ENCODE data around the gene SUV39H1.

Gene SUV39H1

DNA sequence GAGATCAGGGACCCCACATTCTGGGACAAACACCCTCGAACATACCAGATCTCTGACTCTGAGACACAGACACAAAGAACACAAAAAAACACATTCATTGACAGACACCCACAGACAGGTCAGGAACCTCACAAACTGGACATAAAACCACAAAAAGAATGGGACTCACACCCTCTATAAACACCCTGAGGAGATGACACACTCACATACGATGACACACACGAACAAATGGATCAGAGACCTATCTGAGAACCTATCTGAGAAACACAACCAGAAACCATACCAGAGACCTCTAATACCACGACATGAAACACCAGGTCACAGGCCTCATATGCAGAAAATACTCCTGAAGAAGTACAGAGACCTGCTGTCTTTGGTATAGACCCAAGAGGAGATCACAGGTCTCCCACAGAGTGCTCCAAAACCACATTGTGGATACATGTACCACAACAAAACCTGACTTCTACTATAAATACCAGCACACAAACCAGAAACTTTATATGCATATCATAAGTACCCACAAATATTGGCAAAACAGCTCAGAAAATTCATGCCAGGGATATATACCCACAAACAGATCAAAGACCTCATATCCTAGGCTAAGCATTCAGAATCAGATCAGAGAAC lies 19.5 kb downstream of the SUV39H1 start:
- H3K4me3 ChIP-seq (ENCODE audit: low read depth, low read length): no peak overlapping the region
- TF ChIP-seq, protein P1, sequence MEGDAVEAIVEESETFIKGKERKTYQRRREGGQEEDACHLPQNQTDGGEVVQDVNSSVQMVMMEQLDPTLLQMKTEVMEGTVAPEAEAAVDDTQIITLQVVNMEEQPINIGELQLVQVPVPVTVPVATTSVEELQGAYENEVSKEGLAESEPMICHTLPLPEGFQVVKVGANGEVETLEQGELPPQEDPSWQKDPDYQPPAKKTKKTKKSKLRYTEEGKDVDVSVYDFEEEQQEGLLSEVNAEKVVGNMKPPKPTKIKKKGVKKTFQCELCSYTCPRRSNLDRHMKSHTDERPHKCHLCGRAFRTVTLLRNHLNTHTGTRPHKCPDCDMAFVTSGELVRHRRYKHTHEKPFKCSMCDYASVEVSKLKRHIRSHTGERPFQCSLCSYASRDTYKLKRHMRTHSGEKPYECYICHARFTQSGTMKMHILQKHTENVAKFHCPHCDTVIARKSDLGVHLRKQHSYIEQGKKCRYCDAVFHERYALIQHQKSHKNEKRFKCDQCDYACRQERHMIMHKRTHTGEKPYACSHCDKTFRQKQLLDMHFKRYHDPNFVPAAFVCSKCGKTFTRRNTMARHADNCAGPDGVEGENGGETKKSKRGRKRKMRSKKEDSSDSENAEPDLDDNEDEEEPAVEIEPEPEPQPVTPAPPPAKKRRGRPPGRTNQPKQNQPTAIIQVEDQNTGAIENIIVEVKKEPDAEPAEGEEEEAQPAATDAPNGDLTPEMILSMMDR (IDR thresholded peaks at IDR 0.05; ENCODE audit: insufficient read depth, low read depth, low read length, missing control alignments): no peak
- DNase-seq (ENCODE audit: low read depth): peak; percentile 4

DNA sequence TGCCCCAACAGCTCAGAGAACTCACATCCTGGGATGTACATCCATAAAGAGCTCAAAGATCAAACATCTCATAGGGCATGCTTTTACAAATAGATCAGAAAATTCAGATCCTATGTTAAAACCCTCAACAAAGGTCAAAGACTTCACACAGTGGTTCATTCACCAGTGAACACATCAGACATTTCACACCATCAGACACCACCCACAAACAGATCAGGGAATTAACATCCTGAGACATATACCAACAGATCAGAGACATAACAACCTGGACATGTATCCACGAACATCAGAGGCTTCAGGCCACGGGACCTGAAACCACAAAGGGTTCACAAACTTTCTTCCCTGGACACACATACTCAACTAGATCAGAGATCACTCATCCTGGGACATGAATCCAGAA lies 23.4 kb downstream of the SUV39H1 start:
- no peak overlapping the region for H3K4me3 ChIP-seq (ENCODE audit: low read depth, low read length)
- no peak for DNase-seq (ENCODE audit: low read depth)
- TF ChIP-seq, protein P1 (IDR thresholded peaks at IDR 0.05; ENCODE audit: insufficient read depth, low read depth, low read length, missing control alignments): no peak

DNA sequence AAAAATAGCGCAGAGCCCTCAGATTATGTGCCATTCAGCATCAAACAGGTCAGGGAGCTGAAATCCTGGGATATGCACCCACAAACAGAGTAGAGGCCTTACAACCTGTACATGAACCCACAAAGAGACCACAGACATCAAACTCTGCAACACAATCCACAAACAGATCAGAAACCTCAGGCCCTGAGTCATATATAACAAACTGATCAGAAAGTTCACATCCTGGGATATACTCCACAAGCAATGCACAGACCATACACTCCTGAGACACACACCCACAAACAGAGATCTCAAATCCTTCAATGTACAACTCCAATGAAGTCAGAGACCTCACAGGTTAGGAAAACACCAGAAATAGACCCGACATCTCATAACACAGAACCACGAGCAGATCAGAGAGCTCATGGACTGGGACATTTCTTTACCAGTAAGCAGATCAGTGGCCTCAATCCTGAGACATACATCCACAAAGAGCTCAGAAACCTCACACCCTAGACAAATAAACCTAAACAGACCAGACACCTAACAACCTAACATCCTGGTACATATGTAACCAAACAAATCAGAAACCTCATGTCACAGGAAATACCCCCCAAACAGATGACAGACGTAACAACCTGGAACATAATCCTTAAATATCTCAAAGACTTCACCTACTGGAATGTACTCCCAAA lies 24.2 kb downstream of the SUV39H1 start:
- DNase-seq (ENCODE audit: low read depth): no peak
- TF ChIP-seq, protein P1 (IDR thresholded peaks at IDR 0.05; ENCODE audit: insufficient read depth, low read depth, low read length, missing control alignments): no peak

DNA sequence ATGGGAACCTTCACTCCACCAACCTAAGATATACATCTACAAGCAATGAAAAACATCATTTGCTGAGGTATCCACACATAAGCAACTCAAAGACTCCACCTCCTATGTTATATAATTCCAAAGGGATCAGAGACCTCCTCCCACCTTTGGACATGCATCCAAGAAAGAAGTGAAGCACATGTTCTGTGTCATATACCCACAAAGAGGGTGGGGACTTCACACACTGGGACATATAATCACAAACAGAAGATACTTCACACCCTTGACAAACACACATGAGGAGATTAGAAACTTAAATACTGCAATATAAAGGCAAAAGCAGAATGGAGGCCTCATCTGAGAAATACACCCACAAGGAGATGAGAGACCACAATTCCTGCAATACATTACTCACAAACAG lies 25.4 kb downstream of the SUV39H1 start:
- DNase-seq (ENCODE audit: low read depth): no peak
- TF ChIP-seq, protein P1 (IDR thresholded peaks at IDR 0.05; ENCODE audit: insufficient read depth, low read depth, low read length, missing control alignments): no peak
- H3K4me3 ChIP-seq (ENCODE audit: low read depth, low read length): no peak overlapping the region

More for the DNA sequence above, 24.2 kb downstream of the SUV39H1 start:
- H3K4me3 ChIP-seq (ENCODE audit: low read depth, low read length): no peak overlapping the region

DNA sequence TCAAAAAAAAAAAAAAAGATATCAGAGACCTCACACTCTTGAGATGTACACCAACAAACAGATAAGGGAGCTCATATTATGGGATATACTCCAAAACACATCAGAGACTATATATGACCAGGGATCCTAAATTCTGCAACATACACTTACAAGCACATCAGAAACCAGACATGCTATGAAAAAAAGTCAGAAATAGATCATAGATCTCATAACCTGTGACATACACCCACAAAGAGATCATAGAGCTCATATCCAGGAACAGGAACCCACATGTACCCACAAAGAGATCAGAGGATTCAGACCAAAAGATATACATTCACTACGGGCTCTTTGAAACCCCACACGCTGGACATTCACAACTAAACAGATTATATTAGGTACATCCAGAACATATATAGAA lies 30.1 kb downstream of the SUV39H1 start:
- TF ChIP-seq, protein P1 (IDR thresholded peaks at IDR 0.05; ENCODE audit: insufficient read depth, low read depth, low read length, missing control alignments): no peak
- H3K4me3 ChIP-seq (ENCODE audit: low read depth, low read length): no peak overlapping the region
- DNase-seq (ENCODE audit: low read depth): no peak

DNA sequence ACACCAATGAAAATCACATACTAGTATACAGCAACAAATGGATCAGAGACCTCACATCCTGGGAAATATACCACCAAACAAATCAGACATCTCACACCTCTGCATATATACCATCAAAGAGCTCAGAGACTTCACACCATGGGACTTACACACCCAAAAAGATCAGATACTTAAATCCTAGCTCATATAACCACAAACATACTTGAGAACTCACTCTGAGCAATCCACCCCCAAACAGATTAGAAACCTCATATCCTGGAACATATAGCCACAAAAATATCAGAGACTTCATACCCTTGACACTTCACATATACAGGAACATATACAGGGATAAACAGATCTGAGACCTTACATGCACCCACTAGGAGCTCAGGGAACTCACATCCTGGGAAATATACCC lies 32.1 kb downstream of the SUV39H1 start:
- TF ChIP-seq, protein P1 (IDR thresholded peaks at IDR 0.05; ENCODE audit: insufficient read depth, low read depth, low read length, missing control alignments): no peak
- no peak overlapping the region for H3K4me3 ChIP-seq (ENCODE audit: low read depth, low read length)
- DNase-seq (ENCODE audit: low read depth): no peak

Measured in GM12865 (cell line).